ENCODE results near the gene POLN.
"Not testable (repeated sequence)": the region's sequence is repeated elsewhere in the genome, so short reads cannot be mapped to it uniquely, and the experiment has no call there.

POLN gene

DNA sequence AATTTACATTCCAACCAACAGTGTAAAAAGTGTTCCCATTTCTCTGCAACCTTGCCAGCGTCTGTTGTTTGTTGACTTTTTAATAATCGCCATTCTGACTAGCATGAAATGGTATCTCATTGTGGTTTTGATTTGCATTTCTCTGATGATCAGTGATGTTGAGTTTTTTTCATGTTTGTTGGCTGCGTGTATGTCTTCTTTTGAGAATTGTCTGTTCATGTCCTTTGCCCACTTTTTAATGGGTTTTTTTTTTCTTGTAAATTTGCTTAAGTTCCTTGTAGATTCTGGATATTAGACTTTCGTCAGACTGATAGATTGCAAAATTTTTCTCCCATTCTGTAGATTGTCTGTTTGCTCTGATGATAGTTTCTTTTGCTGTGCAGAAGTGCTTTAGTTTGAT lies 214.8 kb downstream of the POLN start:
- not testable (repeated sequence) for H3K9me3 ChIP-seq (ENCODE audit: low read length); H3K4me3 ChIP-seq (ENCODE audit: low read depth in 1 of 2, low read length in 2 of 2)

DNA sequence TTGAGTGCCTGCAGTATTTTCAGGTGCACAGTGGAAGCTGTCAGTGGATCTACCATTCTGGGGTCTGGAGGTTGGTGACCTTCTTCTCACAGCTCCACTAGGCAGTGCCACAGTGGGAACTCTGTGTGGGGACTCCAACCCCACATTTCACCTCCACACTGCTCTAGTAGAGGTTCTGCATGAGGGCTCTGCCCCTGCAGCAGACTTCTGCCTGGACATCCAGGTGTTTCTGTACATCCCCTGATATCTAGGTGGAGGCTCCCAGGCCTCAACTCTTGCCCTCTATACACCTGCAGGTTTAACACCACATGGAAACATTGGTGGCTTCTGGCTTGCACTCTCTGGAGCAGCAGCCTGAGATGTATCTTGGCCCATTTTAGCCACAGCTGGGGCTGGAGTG lies 216.1 kb downstream of the POLN start:
- Histone ChIP-seq H3K4me1 (ENCODE audit: insufficient read depth, low read length) (no peaks in the 10 kb centered on the region), H3K4me3 (ENCODE audit: low read depth in 1 of 2, low read length in 2 of 2) (no peak overlapping the region), H3K27ac (ENCODE audit: low read depth, low read length) (no peak overlapping the region), H3K9ac (ENCODE audit: low read length) (no peak overlapping the region), H3K27me3 (ENCODE audit: control insufficient read depth in 1 of 2, insufficient read depth in 2 of 2, low read length in 2 of 2) (peaks cover 0 to 8% of the 10 kb centered on the region in 2 donors), H3K36me3 (ENCODE audit: insufficient read depth, low read length) (no peaks in the 10 kb centered on the region), H3K9me3 (ENCODE audit: low read length) (no peaks in the 10 kb centered on the region)

More for the DNA sequence above, 214.8 kb downstream of the POLN start:
- H3K36me3 ChIP-seq (ENCODE audit: insufficient read depth, low read length); H3K27ac ChIP-seq (ENCODE audit: low read depth, low read length); H3K9ac ChIP-seq (ENCODE audit: low read length); H3K27me3 ChIP-seq (ENCODE audit: control insufficient read depth in 1 of 2, insufficient read depth in 2 of 2, low read length in 2 of 2); H3K4me1 ChIP-seq (ENCODE audit: insufficient read depth, low read length): not testable (repeated sequence)

DNA sequence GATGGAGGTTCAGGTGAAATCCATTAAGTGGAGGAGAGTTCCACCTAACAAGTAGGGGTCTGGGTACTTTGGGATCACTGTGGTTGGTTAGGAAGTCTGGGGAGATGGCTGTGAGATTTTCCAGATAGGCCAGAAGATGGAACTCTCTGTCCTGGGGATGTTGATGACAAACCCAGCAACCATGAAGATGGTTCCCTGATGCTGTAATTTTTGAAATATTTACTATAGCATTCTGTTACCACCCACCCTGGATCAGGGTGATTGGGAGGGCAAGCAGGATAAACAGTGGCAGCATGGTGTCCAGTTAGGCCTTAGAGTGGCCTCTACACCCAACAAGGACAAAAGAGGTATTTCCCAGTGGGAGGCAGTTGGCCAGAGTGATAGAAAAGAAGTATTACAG lies 217.2 kb downstream of the POLN start:
- H3K27me3 ChIP-seq (ENCODE audit: control insufficient read depth in 1 of 2, insufficient read depth in 2 of 2, low read length in 2 of 2), result peaks cover 0 to 8% of the 10 kb centered on the region in 2 donors
- no peak overlapping the region for H3K4me3 ChIP-seq (ENCODE audit: low read depth in 1 of 2, low read length in 2 of 2)
- no peaks in the 10 kb centered on the region for H3K4me1 ChIP-seq (ENCODE audit: insufficient read depth, low read length)
- no peaks in the 10 kb centered on the region for H3K9me3 ChIP-seq (ENCODE audit: low read length)
- no peak overlapping the region for H3K9ac ChIP-seq (ENCODE audit: low read length)
- H3K36me3 ChIP-seq (ENCODE audit: insufficient read depth, low read length), result no peaks in the 10 kb centered on the region
- no peak overlapping the region for H3K27ac ChIP-seq (ENCODE audit: low read depth, low read length)

Data from muscle layer of colon (tissue), 2 donors.